Liver (tissue), 3 donors: ENCODE results near the gene NOX3.

ENCODE experiments used
- ATF3 ChIP-seq: IDR thresholded peaks from 2 replicates; pipeline ENCODE4 v1.6.1; 2016; ENCODE audit warnings: antibody characterized with exemption
- CTCF ChIP-seq: fragments of 150-350 bp; IDR thresholded peaks from 2 replicates; pipeline ENCODE4 v1.5.1; 2017; ENCODE audit warnings: improper control_type of control experiment, low read depth, low read length; ENCODE audit not compliant: missing input control
- EGR1 ChIP-seq, 2 donors: IDR thresholded peaks; 2 replicates each; pipeline ENCODE4 v1.6.1; 2016 to 2018; ENCODE audit warnings: antibody characterized with exemption in 2 of 2, low read depth in 2 of 2
- FOXA1 ChIP-seq: IDR thresholded peaks from 2 replicates; pipeline ENCODE4 v1.6.1; 2016; ENCODE audit warnings: antibody characterized with exemption
- JUND ChIP-seq, 2 donors: IDR thresholded peaks; 2 replicates each; pipeline ENCODE4 v1.6.1; 2016; ENCODE audit warnings: antibody characterized with exemption in 2 of 2
- MAX ChIP-seq: IDR thresholded peaks from 2 replicates; pipeline ENCODE4 v1.6.1; 2016; ENCODE audit warnings: antibody characterized with exemption
- REST ChIP-seq: IDR thresholded peaks from 2 replicates; pipeline ENCODE4 v1.6.1; 2016; ENCODE audit warnings: antibody characterized with exemption, mild to moderate bottlenecking
- TAF1 ChIP-seq: conservative IDR thresholded peaks from 2 replicates; pipeline ENCODE4 v1.6.1; 2016; ENCODE audit warnings: antibody characterized with exemption, mild to moderate bottlenecking
- YY1 ChIP-seq: IDR thresholded peaks from 2 replicates; pipeline ENCODE4 v1.6.1; 2016; ENCODE audit warnings: antibody characterized with exemption, mild to moderate bottlenecking
- donor health status: healthy.
- donor health status: healthy.

- no peak for TF ChIP-seq REST
- no peak for TF ChIP-seq CTCF
- no peak for TF ChIP-seq MAX
- TF ChIP-seq EGR1 (IDR thresholded peaks at IDR 0.05; ENCODE audit: low read depth in 2 of 2), result no peak
- no peak for TF ChIP-seq ATF3
- no peak for TF ChIP-seq YY1
- no peak for TF ChIP-seq TAF1
- no peak for TF ChIP-seq JUND (IDR thresholded peaks at IDR 0.05)
- TF ChIP-seq FOXA1, result no peak
These were observed 43.9 kb upstream of the NOX3 start for GRCh38 chr6:155499574-155499973.
